ENCODE data around the gene VWA3B. TPM values are rescaled to one million over a fixed set of nuclear protein-coding genes. Genes with fewer than 3 reads are reported as not detected.
"Not testable (repeated sequence)": the region's sequence is repeated elsewhere in the genome, so short reads cannot be mapped to it uniquely, and the experiment has no call there.

The VWA3B gene
- total RNA-seq, 1 donor from 2014 or later, result not detected

DNA sequence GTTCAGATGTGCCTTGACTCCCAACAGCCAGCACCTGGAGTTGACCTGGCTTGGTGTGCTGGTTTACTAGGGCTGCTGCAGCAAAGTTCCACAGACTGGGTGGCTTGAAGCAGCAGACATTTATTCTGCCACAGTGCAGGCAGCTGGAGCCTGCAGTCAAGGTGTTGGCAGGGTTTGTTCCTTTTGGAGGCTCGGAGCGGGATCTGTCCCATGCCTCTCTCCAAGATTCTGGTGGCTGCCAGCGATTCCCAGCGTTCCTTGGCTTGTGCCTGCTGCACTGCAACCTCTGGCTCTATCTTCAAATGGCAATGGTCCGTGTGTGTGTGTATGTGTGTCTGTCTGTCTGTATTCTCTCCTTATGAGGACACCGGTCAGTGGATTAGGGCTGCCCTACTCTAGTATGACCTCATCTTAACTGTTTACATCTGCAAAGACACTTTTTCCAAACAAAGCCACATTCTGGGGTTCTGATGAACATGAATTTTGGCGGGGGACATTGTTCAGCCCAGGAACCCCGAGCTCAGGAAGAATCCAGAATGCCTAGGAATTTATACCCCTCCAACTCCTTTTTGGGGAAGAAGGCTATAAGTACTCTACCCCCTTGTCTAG, 46.5 kb upstream of the VWA3B start:
- Histone ChIP-seq H3K36me3 (ENCODE audit: control insufficient read depth, insufficient read depth, low read length) (no peaks in the 10 kb centered on the region), H3K4me3 (ENCODE audit: low read depth, low read length) (no peak overlapping the region), H3K27me3 (ENCODE audit: control insufficient read depth, insufficient read depth, low read length) (peaks cover 4% of the 10 kb centered on the region)
- no peak for DNase-seq (ENCODE audit: low read depth)
- TF ChIP-seq, protein P1, sequence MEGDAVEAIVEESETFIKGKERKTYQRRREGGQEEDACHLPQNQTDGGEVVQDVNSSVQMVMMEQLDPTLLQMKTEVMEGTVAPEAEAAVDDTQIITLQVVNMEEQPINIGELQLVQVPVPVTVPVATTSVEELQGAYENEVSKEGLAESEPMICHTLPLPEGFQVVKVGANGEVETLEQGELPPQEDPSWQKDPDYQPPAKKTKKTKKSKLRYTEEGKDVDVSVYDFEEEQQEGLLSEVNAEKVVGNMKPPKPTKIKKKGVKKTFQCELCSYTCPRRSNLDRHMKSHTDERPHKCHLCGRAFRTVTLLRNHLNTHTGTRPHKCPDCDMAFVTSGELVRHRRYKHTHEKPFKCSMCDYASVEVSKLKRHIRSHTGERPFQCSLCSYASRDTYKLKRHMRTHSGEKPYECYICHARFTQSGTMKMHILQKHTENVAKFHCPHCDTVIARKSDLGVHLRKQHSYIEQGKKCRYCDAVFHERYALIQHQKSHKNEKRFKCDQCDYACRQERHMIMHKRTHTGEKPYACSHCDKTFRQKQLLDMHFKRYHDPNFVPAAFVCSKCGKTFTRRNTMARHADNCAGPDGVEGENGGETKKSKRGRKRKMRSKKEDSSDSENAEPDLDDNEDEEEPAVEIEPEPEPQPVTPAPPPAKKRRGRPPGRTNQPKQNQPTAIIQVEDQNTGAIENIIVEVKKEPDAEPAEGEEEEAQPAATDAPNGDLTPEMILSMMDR (IDR thresholded peaks at IDR 0.05; ENCODE audit: insufficient read depth, low read length, poor library complexity, severe bottlenecking), result no peak

DNA sequence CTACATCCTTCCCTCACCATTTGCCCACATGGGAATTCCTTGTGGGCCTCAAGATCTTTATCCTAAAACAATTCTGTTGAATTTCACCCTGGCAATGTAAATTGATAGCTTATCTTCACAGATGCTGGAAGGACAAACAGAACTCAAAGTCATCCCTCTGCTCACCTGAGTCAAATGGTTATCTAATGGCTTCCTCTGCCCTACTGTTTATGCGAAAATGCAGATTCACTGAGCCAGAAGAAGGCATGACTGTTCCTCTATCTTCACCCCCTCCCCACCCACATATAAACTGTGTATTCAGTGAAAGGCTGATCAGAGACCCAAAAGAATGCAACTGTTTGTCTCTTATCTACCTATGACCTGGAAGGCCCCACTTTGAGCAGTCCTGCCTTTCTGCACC, 43.9 kb upstream of the VWA3B start:
- peaks cover 2% of the 10 kb centered on the region for H3K27me3 ChIP-seq (ENCODE audit: control insufficient read depth, insufficient read depth, low read length)
- TF ChIP-seq, protein P1 (IDR thresholded peaks at IDR 0.05; ENCODE audit: insufficient read depth, low read length, poor library complexity, severe bottlenecking), result no peak

DNA sequence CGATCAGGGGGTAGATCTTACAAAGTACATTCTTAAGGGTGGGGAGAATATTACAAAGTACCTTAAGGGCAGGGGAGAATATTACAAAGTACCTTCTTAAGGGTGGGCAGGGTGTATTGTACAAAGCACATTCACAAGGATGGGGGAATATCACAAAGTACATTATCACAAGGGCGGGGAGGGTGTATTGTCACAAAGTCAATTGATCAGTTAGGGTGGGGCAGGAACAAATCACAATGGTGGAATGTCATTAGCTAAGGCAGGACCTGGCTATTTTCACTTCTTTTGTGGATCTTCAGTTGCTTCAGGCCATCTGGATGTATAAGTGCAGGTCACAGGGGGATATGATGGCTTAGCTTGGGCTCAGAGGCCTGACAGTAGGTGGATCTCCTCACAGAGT, 42.2 kb upstream of the VWA3B start:
- not testable (repeated sequence) for DNase-seq (ENCODE audit: low read depth); H3K4me3 ChIP-seq (ENCODE audit: low read depth, low read length); H3K36me3 ChIP-seq (ENCODE audit: control insufficient read depth, insufficient read depth, low read length); H3K27me3 ChIP-seq (ENCODE audit: control insufficient read depth, insufficient read depth, low read length)

More for the DNA sequence above, 43.9 kb upstream of the VWA3B start:
- no peak for DNase-seq (ENCODE audit: low read depth)
- no peaks in the 10 kb centered on the region for H3K36me3 ChIP-seq (ENCODE audit: control insufficient read depth, insufficient read depth, low read length)
- H3K4me3 ChIP-seq (ENCODE audit: low read depth, low read length), result no peak overlapping the region

DNA sequence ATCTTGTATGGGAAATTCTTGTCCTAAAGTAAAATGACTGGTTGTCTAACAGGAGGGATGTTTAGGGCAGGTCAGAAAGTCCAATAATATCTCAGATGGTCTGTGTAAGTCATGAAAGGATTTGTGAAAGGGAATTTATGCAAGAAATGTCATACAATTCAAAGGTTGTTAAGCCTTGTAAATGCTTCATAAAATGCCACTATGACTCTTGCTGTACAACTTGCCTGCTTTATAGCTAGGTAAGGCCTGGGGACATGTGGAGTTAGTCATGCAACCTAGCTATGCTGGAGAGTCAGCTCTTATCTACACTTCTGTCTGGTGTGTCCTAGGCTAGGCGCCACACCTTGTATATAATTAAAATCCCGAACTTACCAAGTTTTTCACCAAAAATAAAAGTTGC, 36.9 kb upstream of the VWA3B start:
- no peaks in the 10 kb centered on the region for H3K36me3 ChIP-seq (ENCODE audit: control insufficient read depth, insufficient read depth, low read length)
- no peaks in the 10 kb centered on the region for H3K27me3 ChIP-seq (ENCODE audit: control insufficient read depth, insufficient read depth, low read length)
- H3K4me3 ChIP-seq (ENCODE audit: low read depth, low read length), result no peak overlapping the region
- no peak for DNase-seq (ENCODE audit: low read depth)
- TF ChIP-seq, protein P1 (IDR thresholded peaks at IDR 0.05; ENCODE audit: insufficient read depth, low read length, poor library complexity, severe bottlenecking), result no peak

DNA sequence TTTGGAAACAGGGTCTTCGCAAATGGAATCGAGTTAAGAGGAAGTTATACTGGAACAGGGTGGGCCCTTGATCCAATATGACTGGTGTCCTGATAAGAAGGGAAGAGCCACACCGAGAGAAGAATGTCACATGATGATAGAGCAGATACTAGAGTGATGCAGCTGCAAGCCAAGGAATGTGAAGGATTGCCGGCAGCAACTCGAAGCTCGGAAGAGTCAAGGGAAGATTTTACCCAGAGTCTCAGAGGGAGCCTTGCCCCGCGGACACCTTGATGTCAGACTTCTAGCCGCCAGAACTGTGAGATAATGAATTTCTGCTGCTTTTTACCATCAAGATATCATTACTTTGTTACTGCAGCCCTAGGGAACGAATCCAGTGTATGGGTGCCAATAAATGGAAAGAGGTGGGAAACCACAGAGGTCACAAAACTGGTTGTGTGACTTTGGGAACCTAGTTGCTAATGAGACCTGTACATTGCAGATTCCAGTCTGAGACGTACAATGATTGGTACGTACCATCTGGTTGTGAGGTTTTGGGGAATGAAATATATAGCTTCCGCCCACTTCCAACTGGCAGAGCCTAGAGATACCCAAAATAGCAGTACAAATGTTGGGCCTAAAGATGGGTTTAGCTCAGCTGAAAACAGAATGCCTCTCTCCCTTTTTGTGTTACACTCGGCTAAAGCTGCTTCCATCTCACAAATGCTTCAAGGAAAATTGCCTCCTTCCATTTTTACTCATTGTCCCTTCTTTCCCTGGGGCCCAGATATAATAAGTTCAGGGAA, 28.6 kb upstream of the VWA3B start:
- no peaks in the 10 kb centered on the region for H3K36me3 ChIP-seq (ENCODE audit: control insufficient read depth, insufficient read depth, low read length)
- TF ChIP-seq, protein P1 (IDR thresholded peaks at IDR 0.05; ENCODE audit: insufficient read depth, low read length, poor library complexity, severe bottlenecking), result no peak
- H3K4me3 ChIP-seq (ENCODE audit: low read depth, low read length), result no peak overlapping the region
- H3K27me3 ChIP-seq (ENCODE audit: control insufficient read depth, insufficient read depth, low read length), result no peaks in the 10 kb centered on the region
- no peak for DNase-seq (ENCODE audit: low read depth)

DNA sequence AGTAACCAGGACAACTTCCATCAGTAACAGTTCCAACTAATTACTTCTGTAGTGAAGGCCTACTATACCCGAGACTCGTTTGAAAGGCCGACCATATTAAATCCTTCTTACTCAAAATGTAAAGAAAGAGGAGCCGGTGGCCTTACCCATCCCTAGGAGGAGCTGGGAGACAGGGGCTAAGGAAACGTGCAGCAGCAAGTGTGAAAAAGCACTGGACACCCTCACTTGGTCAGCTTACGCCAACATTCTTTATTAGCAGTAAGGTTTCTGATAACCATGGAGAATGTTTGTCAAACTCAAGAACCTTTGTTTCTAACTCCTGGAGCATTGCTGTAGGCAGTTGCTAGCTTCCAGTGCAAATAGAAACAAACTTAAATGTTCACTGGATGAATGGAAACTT, 26.7 kb upstream of the VWA3B start:
- H3K4me3 ChIP-seq (ENCODE audit: low read depth, low read length), result no peak overlapping the region
- no peaks in the 10 kb centered on the region for H3K27me3 ChIP-seq (ENCODE audit: control insufficient read depth, insufficient read depth, low read length)
- TF ChIP-seq, protein P1 (IDR thresholded peaks at IDR 0.05; ENCODE audit: insufficient read depth, low read length, poor library complexity, severe bottlenecking), result no peak
- no peaks in the 10 kb centered on the region for H3K36me3 ChIP-seq (ENCODE audit: control insufficient read depth, insufficient read depth, low read length)
- no peak for DNase-seq (ENCODE audit: low read depth)

Measured in kidney epithelial cell (primary cell).